Naive thymus-derived CD8-positive, alpha-beta T cell (primary cell): ENCODE measurements around the gene PDPR. TPM values are rescaled to one million over a fixed set of nuclear protein-coding genes. Genes with fewer than 3 reads are reported as not detected.
"Not testable (repeated sequence)": the region's sequence is repeated elsewhere in the genome, so short reads cannot be mapped to it uniquely, and the experiment has no call there.

ENCODE experiments used
- ATAC-seq, 2 donors: fragments of 150-1000 bp; cut with Tn5 transposase in 1 of 2; sonication (Bioruptor Pico), chemical (Tn5 transposase) in 1 of 2; 1 replicate in 1 of 2; 2 replicates in 1 of 2; pipeline ENCODE4 v1.10.0; 2021; ENCODE audit warnings: mild to moderate bottlenecking in 2 of 2, moderate library complexity in 2 of 2
- POLR2A ChIA-PET: fragments of 350-600 bp; sonication (Branson Sonifier 250); formaldehyde crosslinking; loops from one replicate; lab custom pipeline; 2021; ENCODE audit warnings: antibody characterized with exemption; lab: Charles Lee
- DNase-seq, 10 donors: peaks; one replicate each; pipeline versions ENCODE4 v3.0.0 to v3.0.0-alpha.2; 2020 to 2022
- H3K27ac Mint-ChIP-seq, 10 donors: one replicate each; pipeline ENCODE4 v1.8.0; 2020 to 2022; ENCODE audit warnings: mild to moderate bottlenecking in 10 of 10, mixed read lengths in 10 of 10, moderate library complexity in 4 of 10, inconsistent platforms in 1 of 10
- H3K27me3 Mint-ChIP-seq, 5 donors: one replicate each; pipeline ENCODE4 v1.8.0; 2021 to 2022; ENCODE audit warnings: mixed read lengths in 5 of 5
- H3K36me3 Mint-ChIP-seq, 3 donors: one replicate each; pipeline ENCODE4 v1.8.0; 2020 to 2022; ENCODE audit warnings: mixed read lengths in 3 of 3, mild to moderate bottlenecking in 2 of 3, inconsistent platforms in 1 of 3
- H3K4me1 Mint-ChIP-seq, 4 donors: one replicate each; pipeline ENCODE4 v1.8.0; 2021 to 2022; ENCODE audit warnings: mixed read lengths in 4 of 4
- H3K4me3 Mint-ChIP-seq, 10 donors: one replicate each; pipeline ENCODE4 v1.8.0; 2020 to 2022; ENCODE audit warnings: mild to moderate bottlenecking in 10 of 10, mixed read lengths in 10 of 10, moderate library complexity in 6 of 10, inconsistent platforms in 1 of 10
- H3K9me3 Mint-ChIP-seq, 9 donors: one replicate each; pipeline ENCODE4 v1.8.0; 2020 to 2022; ENCODE audit warnings: mixed read lengths in 9 of 9, mild to moderate bottlenecking in 3 of 9, inconsistent platforms in 1 of 9, moderate library complexity in 1 of 9
- polyA plus RNA-seq, 3 donors: library from polyadenylated mRNA; unstranded; fragments of 300-500 nt; fragmentation: Illumina TruSeq; gene quantifications; one replicate each; pipeline ENCODE4 v1.2.3, GENCODE V29; 2021
- total RNA-seq, 8 experiments: library from RNA in 2 of 8; stranded (reverse) in 2 of 8; gene quantifications; one replicate each; pipeline ENCODE4 v1.2.3 and lab custom pipeline; 2021 to 2026

PDPR gene
- total and polyA plus RNA-seq, 5 experiments from 2014 or later = 5.5 to 31.6 (median 11.5) TPM

DNA sequence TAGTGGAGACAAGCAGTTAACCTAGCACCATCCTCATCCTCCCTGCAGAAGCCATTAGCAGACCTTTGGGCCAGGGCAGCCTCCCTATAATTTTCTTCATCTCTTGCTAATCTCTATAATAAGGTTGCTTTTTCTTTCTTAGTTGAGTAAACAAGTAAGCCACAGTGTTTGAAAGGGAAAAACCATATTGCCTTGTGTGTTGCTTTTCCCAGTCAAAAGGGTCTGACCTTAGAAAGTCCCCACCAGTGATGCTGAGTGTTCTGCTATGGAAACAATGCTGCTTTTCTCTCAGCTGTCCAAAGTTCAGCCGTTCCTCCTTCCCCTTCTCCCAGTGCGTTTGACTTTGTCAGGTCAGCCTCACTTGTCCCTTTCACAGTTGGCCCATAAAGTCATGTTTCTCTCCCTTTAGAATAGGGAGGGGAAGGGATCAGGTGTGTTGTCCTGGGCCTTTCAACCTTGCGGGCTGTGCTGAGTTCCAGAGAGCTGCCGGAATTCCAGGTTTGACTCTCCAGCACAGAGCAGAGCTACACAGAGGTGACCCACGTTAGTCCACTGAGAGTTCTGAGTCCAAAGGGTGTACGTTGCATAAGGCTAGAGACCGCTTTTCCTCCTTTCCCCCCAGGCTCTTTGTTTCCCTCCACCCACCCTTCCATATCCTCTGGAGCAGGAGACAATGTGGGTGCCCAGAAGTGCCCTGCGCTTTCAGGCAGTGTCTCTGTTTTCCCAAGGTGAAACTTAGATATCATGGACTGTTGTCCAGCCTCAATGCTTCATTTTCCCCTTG lies 43.5 kb downstream of the PDPR start:
- POLR2A ChIA-PET = no interaction called here
- ATAC-seq (no peak), DNase-seq (no peak)
- H3K36me3 Mint-ChIP-seq = peaks cover 0 to 24% (median 8%) of the 10 kb centered on the region in 3 donors
- H3K4me1 Mint-ChIP-seq = peaks cover 0 to 3% (median 0%) of the 10 kb centered on the region in 4 donors
- no peaks in the 10 kb centered on the region for H3K27me3 Mint-ChIP-seq
- peak overlapping the region in 2 of 10 donors; percentile 20 for H3K27ac Mint-ChIP-seq
- no peak overlapping the region for H3K4me3 Mint-ChIP-seq
- H3K9me3 Mint-ChIP-seq = no peaks in the 10 kb centered on the region

DNA sequence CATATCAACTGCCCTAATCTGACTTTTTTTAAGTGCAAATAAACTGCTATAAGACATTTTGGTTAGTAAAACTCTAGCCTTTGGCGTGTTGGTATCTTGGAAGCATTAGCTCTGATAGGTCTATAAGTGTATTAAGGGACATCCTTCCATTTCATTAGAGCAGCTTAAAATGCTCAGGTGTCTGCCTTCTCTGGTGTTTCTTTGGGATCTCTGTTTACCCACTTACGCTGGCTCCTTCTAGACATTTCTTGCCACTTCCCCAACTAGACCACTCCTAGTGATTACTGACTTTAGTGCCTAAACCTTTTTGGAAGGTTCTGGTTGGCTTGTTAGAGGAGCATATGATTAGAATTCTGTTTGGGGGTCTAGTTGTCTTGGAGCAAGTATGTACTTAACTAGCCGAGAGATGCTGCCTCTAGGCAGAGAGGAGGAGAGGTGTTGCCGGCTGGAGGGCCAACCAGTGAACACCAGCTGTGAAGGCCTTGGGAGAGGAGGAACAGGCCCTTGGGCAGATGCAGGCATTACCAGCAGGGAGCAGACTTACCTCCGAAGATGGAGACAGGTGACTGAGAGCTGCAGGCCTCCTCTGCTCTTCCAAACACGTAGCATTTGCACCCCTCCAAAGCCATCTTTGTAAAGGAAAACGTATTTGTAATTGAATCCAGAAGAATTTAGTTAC lies 44.3 kb downstream of the PDPR start:
- Mint-ChIP-seq H3K9me3 (no peaks in the 10 kb centered on the region), H3K36me3 (peaks cover 2 to 20% (median 6%) of the 10 kb centered on the region in 3 donors), H3K4me3 (no peak overlapping the region), H3K27ac (no peak overlapping the region), H3K27me3 (no peaks in the 10 kb centered on the region), H3K4me1 (peaks cover 0 to 3% (median 0%) of the 10 kb centered on the region in 4 donors)
- ATAC-seq = no peak
- POLR2A ChIA-PET = no interaction called here
- no peak for DNase-seq

- Mint-ChIP-seq H3K27me3 (no peaks in the 10 kb centered on the region), H3K27ac (no peak overlapping the region), H3K36me3 (peaks cover 3 to 15% (median 5%) of the 10 kb centered on the region in 3 donors), H3K4me1 (peaks cover 0 to 3% (median 1%) of the 10 kb centered on the region in 4 donors), H3K9me3 (no peaks in the 10 kb centered on the region), H3K4me3 (no peak overlapping the region)
- POLR2A ChIA-PET = no interaction called here
- no peak for ATAC-seq
- DNase-seq = no peak
Measured at GRCh38 chr16:70159355-70160348, 45.5 kb downstream of the PDPR start.

- Mint-ChIP-seq H3K4me1 (peaks cover 3 to 7% (median 6%) of the 10 kb centered on the region in 4 donors), H3K9me3 (no peaks in the 10 kb centered on the region), H3K27ac (no peak overlapping the region), H3K36me3 (peaks cover 3 to 15% (median 5%) of the 10 kb centered on the region in 3 donors), H3K27me3 (no peaks in the 10 kb centered on the region), H3K4me3 (no peak overlapping the region)
- no peak for ATAC-seq
- POLR2A ChIA-PET = interaction anchor here (0.6 kb wide), 1 partner anchor 39 kb away, joined by 6 read pairs; no protein-coding TSS in a partner anchor
- DNase-seq = no peak
Measured at GRCh38 chr16:70160388-70160787, 46.3 kb downstream of the PDPR start.

DNA sequence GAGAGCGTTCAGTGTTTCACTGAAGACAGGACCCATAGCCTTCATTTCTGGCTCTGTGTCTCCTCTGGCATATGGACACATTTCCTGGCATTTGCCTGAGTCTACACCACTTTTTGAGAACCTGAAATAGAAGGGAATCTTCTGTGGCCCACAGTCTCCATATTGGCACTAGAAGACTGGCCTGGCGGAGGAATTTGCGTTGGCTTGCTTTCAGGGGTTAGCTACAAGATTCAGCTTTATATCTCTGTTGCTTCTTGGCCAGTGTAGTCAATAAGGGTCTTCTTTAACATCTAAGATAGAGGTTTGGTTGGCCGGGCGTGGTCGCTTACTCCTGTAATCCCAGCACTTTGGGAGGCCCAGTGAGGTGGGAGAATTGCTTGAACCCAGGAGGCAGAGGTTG lies 46.7 kb downstream of the PDPR start:
- H3K27ac Mint-ChIP-seq = peak overlapping the region in 1 of 10 donors; percentile 12
- no peak overlapping the region for H3K4me3 Mint-ChIP-seq
- H3K27me3 Mint-ChIP-seq = no peaks in the 10 kb centered on the region
- POLR2A ChIA-PET = interaction anchor here (0.6 kb wide), 1 partner anchor 39 kb away, joined by 6 read pairs; no protein-coding TSS in a partner anchor
- DNase-seq (no peak), ATAC-seq (no peak)
- no peaks in the 10 kb centered on the region for H3K9me3 Mint-ChIP-seq
- peaks cover 3 to 15% (median 5%) of the 10 kb centered on the region in 3 donors for H3K36me3 Mint-ChIP-seq
- peaks cover 3 to 7% (median 6%) of the 10 kb centered on the region in 4 donors for H3K4me1 Mint-ChIP-seq

DNA sequence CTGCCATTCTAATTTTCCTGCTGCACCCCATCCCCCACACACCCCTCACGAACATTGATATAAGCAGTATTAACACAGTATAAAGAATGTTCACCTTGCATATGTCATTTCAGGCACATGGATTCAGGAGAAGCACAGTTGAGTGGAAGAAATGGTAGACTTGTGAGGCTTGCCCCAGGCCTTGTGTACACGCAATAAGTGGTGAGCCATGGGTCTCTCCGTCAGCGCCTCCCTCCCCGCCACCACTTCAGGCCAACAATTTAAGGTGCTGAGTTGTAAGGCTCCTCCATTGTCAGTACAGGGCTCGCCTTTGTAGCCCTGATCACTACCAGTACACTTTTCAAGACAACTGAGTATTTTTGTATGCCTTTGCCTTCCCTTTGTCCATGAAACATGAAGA lies 47.2 kb downstream of the PDPR start:
- peaks cover 3 to 7% (median 6%) of the 10 kb centered on the region in 4 donors for H3K4me1 Mint-ChIP-seq
- POLR2A ChIA-PET = no interaction called here
- H3K36me3 Mint-ChIP-seq = peaks cover 3 to 15% (median 5%) of the 10 kb centered on the region in 3 donors
- H3K4me3 Mint-ChIP-seq = no peak overlapping the region
- peak overlapping the region in 4 of 10 donors; percentile 9 to 61 (median 32) for H3K27ac Mint-ChIP-seq
- no peak for ATAC-seq
- no peak for DNase-seq
- no peaks in the 10 kb centered on the region for H3K27me3 Mint-ChIP-seq
- no peaks in the 10 kb centered on the region for H3K9me3 Mint-ChIP-seq

DNA sequence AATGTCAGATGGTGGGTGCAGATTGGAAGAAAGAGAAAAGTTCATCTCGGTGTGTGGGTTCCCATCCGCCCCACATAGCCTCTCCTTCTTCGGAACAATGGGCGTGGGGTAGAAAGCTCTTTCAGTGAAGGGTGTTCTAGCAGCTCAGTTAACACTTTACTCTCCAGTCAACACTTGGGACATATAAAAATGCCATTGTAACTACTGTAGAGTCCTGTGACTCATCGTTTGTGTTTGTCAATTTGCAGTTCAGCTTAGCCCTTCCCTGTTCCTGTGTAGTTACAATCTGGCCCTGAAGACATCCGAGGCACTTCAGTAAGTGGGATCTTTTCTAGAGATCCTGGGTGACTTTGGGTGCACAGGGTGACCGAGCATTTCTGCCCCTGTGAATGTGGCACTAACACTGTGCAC lies 47.9 kb downstream of the PDPR start:
- Mint-ChIP-seq H3K36me3 (peaks cover 3 to 9% (median 4%) of the 10 kb centered on the region in 3 donors), H3K27me3 (no peaks in the 10 kb centered on the region), H3K4me3 (no peak overlapping the region), H3K9me3 (no peaks in the 10 kb centered on the region), H3K4me1 (peaks cover 3 to 6% (median 5%) of the 10 kb centered on the region in 4 donors), H3K27ac (peak overlapping the region in 8 of 10 donors; percentile 9 to 80 (median 38))
- DNase-seq (no peak), ATAC-seq (no peak)
- POLR2A ChIA-PET = no interaction called here

- Mint-ChIP-seq H3K36me3 (peaks cover 0 to 3% (median 0%) of the 10 kb centered on the region in 3 donors), H3K4me1 (peaks cover 3 to 6% (median 5%) of the 10 kb centered on the region in 4 donors), H3K9me3 (no peaks in the 10 kb centered on the region), H3K4me3 (no peak overlapping the region), H3K27ac (peak overlapping the region in 5 of 10 donors; percentile 3 to 84 (median 43)), H3K27me3 (no peaks in the 10 kb centered on the region)
- POLR2A ChIA-PET = no interaction called here
- ATAC-seq = no peak
- no peak for DNase-seq
Measured at GRCh38 chr16:70163596-70163995, 49.5 kb downstream of the PDPR start.

GRCh38 chr16:70166688-70167087 lies 52.6 kb downstream of the PDPR start:
- POLR2A ChIA-PET, H3K27me3 Mint-ChIP-seq, DNase-seq, H3K27ac Mint-ChIP-seq, H3K4me3 Mint-ChIP-seq, H3K4me1 Mint-ChIP-seq, ATAC-seq, H3K9me3 Mint-ChIP-seq, H3K36me3 Mint-ChIP-seq: not testable (repeated sequence)

DNA sequence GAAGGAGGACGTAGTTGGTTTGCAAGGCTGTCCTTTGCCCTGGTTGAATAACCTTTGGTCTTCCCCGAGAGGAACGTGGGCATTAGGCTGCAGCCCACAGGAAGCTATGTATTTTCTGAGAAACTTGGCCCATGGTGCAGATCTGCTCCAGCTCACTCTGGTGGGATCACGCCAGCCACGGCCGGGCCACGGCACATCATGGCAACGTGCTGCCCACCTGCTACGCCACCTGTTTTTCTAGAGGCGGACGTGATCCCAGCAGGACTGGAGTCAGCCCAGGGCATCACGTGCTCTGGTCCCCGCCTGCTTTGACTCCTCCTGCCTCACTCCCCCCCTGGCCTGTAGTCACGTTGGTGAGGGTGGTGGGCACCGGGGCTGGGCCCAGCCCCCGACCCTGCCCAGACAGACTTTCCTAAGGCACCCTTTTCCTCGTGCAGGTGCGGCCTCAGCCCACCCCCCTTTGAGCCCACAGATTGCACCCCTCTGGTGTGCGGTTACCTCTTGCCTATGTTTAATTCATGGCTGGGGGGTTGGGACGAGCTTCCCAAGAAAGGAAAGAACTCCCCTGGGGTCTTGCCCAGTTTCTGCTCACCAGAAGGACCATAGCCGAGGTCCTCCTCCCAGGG lies 59.2 kb downstream of the PDPR start, which contains the start of gene CLEC18C:
CLEC18C (plus strand) TSS at position 576 of the 626 bp plus-strand sequence. CDS start 492 bp downstream, outside the sequence.
- ATAC-seq, H3K36me3 Mint-ChIP-seq: not testable (repeated sequence)

DNA sequence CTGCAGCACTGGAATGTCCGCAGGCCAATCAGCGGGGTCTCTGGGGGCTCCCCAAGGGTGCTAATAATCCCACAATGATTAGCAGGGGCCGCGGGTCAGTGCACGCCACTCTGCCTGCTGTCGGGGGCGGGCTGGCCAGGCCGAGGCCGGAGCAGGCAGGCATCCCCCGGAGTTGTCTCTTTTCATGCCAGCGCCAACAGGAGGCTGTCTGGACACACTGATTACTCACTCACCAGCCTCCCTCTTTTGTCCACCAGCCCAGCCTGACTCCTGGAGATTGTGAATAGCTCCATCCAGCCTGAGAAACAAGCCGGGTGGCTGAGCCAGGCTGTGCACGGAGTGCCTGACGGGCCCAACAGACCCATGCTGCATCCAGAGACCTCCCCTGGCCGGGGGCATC lies 59.8 kb downstream of the PDPR start:
- DNase-seq, H3K36me3 Mint-ChIP-seq, H3K4me1 Mint-ChIP-seq, ATAC-seq, POLR2A ChIA-PET, H3K9me3 Mint-ChIP-seq, H3K4me3 Mint-ChIP-seq, H3K27me3 Mint-ChIP-seq, H3K27ac Mint-ChIP-seq: not testable (repeated sequence)

More for the DNA sequence above, 59.2 kb downstream of the PDPR start, which contains the start of gene CLEC18C:
- H3K4me3 Mint-ChIP-seq, H3K9me3 Mint-ChIP-seq, DNase-seq, H3K27ac Mint-ChIP-seq, POLR2A ChIA-PET, H3K4me1 Mint-ChIP-seq, H3K27me3 Mint-ChIP-seq: not testable (repeated sequence)
